Measurements from ENCODE around the gene SUZ12.
A peak's percentile ranks its signal among the peaks of the same experiment; 100 is the strongest.

The SUZ12 gene

DNA sequence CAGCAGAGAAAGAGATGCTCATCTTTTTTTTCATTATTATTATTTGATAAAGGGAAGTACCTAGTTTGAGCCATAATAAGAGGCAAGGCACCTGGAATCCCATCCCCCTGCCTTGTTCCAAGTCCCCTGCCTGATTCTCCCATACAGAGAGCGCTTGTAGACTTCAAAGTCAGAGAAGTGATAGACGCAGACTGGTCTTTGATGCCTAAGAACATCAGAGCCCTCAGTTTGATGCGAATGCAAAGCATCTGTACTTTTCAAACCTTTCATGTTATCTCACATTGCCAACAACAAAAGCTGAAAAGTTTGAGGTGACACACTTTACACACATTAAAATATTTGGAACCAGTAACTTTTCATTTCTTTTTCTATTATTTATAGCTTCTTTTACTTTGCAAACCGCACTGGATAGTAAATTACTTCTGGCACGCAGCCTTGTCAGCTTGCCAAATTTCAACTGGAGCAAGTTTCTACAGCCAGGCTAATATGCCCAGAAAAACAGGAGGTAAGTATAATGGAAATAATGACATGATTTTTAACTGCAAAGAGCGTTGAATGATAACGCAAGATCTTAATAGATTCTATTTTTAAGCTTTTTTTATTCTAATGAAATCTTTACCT is 29.4 kb upstream of the SUZ12 start:
- TF ChIP-seq ISL1 (CRISPR knock-in tag; IDR thresholded peaks at IDR 0.05) (peak; percentile 52; the same call in 1 of the 2 replicates), TCF4 (CRISPR knock-in tag; IDR thresholded peaks at IDR 0.05; ENCODE audit: borderline replicate concordance) (no peak)
- TF ChIP-seq, protein P1, sequence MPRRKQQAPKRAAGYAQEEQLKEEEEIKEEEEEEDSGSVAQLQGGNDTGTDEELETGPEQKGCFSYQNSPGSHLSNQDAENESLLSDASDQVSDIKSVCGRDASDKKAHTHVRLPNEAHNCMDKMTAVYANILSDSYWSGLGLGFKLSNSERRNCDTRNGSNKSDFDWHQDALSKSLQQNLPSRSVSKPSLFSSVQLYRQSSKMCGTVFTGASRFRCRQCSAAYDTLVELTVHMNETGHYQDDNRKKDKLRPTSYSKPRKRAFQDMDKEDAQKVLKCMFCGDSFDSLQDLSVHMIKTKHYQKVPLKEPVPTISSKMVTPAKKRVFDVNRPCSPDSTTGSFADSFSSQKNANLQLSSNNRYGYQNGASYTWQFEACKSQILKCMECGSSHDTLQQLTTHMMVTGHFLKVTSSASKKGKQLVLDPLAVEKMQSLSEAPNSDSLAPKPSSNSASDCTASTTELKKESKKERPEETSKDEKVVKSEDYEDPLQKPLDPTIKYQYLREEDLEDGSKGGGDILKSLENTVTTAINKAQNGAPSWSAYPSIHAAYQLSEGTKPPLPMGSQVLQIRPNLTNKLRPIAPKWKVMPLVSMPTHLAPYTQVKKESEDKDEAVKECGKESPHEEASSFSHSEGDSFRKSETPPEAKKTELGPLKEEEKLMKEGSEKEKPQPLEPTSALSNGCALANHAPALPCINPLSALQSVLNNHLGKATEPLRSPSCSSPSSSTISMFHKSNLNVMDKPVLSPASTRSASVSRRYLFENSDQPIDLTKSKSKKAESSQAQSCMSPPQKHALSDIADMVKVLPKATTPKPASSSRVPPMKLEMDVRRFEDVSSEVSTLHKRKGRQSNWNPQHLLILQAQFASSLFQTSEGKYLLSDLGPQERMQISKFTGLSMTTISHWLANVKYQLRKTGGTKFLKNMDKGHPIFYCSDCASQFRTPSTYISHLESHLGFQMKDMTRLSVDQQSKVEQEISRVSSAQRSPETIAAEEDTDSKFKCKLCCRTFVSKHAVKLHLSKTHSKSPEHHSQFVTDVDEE (CRISPR knock-in tag; IDR thresholded peaks at IDR 0.05) = no peak
- ATAC-seq = peak; percentile 83

DNA sequence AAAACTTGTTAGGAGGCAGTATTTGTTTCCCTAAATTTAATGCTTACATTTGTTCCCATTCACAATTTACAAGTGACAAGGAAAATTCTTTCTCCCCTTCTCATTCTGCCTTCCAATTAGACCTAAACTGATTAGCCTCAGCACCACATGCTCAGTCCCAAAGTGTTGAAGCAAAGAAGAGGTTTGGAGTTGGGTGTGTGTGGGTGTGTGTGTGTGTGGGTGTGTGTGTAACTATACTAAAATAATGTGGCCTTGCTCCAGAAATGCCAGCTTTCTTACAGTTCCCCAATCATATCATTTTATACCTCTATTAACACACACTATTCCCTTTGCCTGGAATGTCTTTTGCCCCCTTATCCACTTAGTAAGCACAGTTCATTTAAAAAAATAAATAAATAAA is 28.4 kb upstream of the SUZ12 start:
- ATAC-seq = no peak
- TF ChIP-seq ESRRG (CRISPR knock-in tag; IDR thresholded peaks at IDR 0.05) (no peak), CSDC2 (CRISPR knock-in tag; IDR thresholded peaks at IDR 0.05) (no peak), ISL1 (CRISPR knock-in tag; IDR thresholded peaks at IDR 0.05) (no peak), ZNF8 (CRISPR knock-in tag; IDR thresholded peaks at IDR 0.05) (no peak), ZFP30 (CRISPR knock-in tag; IDR thresholded peaks at IDR 0.05) (no peak), ZFP3 (CRISPR knock-in tag; IDR thresholded peaks at IDR 0.05) (no peak), TOX (CRISPR knock-in tag; IDR thresholded peaks at IDR 0.05; ENCODE audit: borderline replicate concordance) (no peak), BACH2 (CRISPR knock-in tag; IDR thresholded peaks at IDR 0.05; ENCODE audit: borderline replicate concordance) (no peak), TCF4 (CRISPR knock-in tag; IDR thresholded peaks at IDR 0.05; ENCODE audit: borderline replicate concordance) (no peak)
- TF ChIP-seq, protein P2, sequence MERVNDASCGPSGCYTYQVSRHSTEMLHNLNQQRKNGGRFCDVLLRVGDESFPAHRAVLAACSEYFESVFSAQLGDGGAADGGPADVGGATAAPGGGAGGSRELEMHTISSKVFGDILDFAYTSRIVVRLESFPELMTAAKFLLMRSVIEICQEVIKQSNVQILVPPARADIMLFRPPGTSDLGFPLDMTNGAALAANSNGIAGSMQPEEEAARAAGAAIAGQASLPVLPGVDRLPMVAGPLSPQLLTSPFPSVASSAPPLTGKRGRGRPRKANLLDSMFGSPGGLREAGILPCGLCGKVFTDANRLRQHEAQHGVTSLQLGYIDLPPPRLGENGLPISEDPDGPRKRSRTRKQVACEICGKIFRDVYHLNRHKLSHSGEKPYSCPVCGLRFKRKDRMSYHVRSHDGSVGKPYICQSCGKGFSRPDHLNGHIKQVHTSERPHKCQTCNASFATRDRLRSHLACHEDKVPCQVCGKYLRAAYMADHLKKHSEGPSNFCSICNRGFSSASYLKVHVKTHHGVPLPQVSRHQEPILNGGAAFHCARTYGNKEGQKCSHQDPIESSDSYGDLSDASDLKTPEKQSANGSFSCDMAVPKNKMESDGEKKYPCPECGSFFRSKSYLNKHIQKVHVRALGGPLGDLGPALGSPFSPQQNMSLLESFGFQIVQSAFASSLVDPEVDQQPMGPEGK (CRISPR knock-in tag; IDR thresholded peaks at IDR 0.05; ENCODE audit: borderline replicate concordance) = no peak
- TF ChIP-seq, protein P3, sequence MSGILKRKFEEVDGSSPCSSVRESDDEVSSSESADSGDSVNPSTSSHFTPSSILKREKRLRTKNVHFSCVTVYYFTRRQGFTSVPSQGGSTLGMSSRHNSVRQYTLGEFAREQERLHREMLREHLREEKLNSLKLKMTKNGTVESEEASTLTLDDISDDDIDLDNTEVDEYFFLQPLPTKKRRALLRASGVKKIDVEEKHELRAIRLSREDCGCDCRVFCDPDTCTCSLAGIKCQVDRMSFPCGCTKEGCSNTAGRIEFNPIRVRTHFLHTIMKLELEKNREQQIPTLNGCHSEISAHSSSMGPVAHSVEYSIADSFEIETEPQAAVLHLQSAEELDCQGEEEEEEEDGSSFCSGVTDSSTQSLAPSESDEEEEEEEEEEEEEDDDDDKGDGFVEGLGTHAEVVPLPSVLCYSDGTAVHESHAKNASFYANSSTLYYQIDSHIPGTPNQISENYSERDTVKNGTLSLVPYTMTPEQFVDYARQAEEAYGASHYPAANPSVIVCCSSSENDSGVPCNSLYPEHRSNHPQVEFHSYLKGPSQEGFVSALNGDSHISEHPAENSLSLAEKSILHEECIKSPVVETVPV (CRISPR knock-in tag; IDR thresholded peaks at IDR 0.05) = no peak
- TF ChIP-seq, protein P4, sequence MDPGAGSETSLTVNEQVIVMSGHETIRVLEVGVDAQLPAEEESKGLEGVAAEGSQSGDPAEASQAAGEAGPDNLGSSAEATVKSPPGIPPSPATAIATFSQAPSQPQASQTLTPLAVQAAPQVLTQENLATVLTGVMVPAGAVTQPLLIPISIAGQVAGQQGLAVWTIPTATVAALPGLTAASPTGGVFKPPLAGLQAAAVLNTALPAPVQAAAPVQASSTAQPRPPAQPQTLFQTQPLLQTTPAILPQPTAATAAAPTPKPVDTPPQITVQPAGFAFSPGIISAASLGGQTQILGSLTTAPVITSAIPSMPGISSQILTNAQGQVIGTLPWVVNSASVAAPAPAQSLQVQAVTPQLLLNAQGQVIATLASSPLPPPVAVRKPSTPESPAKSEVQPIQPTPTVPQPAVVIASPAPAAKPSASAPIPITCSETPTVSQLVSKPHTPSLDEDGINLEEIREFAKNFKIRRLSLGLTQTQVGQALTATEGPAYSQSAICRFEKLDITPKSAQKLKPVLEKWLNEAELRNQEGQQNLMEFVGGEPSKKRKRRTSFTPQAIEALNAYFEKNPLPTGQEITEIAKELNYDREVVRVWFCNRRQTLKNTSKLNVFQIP (CRISPR knock-in tag; IDR thresholded peaks at IDR 0.05; ENCODE audit: borderline replicate concordance, low read depth) = no peak
- TF ChIP-seq, protein P5, sequence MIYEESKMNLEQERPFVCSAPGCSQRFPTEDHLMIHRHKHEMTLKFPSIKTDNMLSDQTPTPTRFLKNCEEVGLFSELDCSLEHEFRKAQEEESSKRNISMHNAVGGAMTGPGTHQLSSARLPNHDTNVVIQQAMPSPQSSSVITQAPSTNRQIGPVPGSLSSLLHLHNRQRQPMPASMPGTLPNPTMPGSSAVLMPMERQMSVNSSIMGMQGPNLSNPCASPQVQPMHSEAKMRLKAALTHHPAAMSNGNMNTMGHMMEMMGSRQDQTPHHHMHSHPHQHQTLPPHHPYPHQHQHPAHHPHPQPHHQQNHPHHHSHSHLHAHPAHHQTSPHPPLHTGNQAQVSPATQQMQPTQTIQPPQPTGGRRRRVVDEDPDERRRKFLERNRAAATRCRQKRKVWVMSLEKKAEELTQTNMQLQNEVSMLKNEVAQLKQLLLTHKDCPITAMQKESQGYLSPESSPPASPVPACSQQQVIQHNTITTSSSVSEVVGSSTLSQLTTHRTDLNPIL (CRISPR knock-in tag; IDR thresholded peaks at IDR 0.05; ENCODE audit: low read depth) = no peak

DNA sequence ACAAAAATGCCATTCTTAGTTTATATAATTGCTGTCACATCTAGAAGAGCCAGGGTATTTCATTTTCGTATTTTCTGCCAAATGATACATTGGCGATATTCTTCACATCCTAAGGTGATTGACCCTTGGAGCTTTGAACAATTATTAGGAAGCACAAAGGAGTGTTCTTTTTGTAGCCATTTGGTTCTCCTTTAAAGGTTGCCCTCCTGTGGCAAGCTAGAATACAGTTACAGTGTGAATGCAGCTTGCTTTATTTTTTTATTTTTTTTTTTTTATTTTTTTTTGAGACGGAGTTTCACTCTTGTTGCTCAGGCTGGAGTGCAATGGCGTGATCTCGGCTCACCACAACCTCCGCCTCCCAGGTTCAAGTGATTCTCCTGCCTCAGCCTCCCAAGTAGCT is 24.1 kb upstream of the SUZ12 start:
- ATAC-seq = peak; percentile 79

DNA sequence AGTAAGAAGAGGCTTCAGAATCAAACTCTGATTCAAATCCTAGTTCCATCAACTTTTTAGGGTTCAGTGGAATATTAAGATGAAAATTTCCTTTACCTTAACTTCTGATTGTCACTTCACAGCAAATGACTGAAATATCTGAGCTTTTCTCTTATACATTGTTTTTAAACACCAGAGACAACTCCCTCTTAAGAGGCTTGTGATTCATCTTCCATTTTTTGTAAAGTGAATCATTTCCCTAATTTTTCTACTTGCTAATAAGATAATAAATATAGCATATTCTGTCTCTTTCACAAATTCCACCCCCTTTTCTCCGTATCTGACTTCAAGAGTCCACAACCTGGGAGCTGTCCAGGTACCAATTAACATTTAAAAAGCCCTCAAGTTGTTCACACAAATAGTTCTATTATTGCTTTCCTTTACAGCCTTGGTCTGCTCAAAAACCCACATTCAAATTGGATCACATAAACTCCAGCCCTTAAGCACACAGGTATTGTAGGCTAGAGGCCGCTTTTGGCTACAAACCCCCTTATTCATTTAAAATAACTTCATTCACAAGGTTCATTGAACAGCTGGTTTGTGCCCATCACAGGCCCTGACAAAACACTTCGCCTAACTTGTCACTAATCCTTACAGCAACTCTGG is 21.2 kb upstream of the SUZ12 start:
- ATAC-seq = no peak
- TF ChIP-seq ZNF70 (CRISPR knock-in tag; IDR thresholded peaks at IDR 0.05) (no peak), ISL1 (CRISPR knock-in tag; IDR thresholded peaks at IDR 0.05) (no peak), ZFP3 (CRISPR knock-in tag; IDR thresholded peaks at IDR 0.05) (no peak), PPARA (CRISPR knock-in tag; IDR thresholded peaks at IDR 0.05; ENCODE audit: borderline replicate concordance) (no peak), BACH2 (CRISPR knock-in tag; IDR thresholded peaks at IDR 0.05; ENCODE audit: borderline replicate concordance) (no peak), GLIS3 (CRISPR knock-in tag; IDR thresholded peaks at IDR 0.05) (no peak), TOX (CRISPR knock-in tag; IDR thresholded peaks at IDR 0.05; ENCODE audit: borderline replicate concordance) (no peak)
- TF ChIP-seq, protein P4 (CRISPR knock-in tag; IDR thresholded peaks at IDR 0.05; ENCODE audit: borderline replicate concordance, low read depth) = no peak
- TF ChIP-seq, protein P2 (CRISPR knock-in tag; IDR thresholded peaks at IDR 0.05; ENCODE audit: borderline replicate concordance) = no peak
- TF ChIP-seq, protein P5 (CRISPR knock-in tag; IDR thresholded peaks at IDR 0.05; ENCODE audit: low read depth) = no peak

Data from SK-N-SH treated with all-trans-retinoic acid at 6 μM for 48 hours (cell line).